Pulmonary artery endothelial cell (primary cell): ENCODE data around the gene ADAM23. TPM values are rescaled to one million over a fixed set of nuclear protein-coding genes. Genes with fewer than 3 reads are reported as not detected.
A peak's percentile ranks its signal among the peaks of the same experiment; 100 is the strongest.
"Not testable (repeated sequence)": the region's sequence is repeated elsewhere in the genome, so short reads cannot be mapped to it uniquely, and the experiment has no call there.

Source experiments
- DNase-seq: peaks from one replicate; pipeline ENCODE4 v3.0.0-alpha.2; 2011; ENCODE audit warnings: low read depth, low spot score
- total RNA-seq: library from RNA; depleted of rRNA; stranded (reverse); fragments of >200 nt; gene quantifications from 2 replicates; pipeline ENCODE4 v1.2.3, GENCODE V29; 2014

ADAM23 gene, protein sequence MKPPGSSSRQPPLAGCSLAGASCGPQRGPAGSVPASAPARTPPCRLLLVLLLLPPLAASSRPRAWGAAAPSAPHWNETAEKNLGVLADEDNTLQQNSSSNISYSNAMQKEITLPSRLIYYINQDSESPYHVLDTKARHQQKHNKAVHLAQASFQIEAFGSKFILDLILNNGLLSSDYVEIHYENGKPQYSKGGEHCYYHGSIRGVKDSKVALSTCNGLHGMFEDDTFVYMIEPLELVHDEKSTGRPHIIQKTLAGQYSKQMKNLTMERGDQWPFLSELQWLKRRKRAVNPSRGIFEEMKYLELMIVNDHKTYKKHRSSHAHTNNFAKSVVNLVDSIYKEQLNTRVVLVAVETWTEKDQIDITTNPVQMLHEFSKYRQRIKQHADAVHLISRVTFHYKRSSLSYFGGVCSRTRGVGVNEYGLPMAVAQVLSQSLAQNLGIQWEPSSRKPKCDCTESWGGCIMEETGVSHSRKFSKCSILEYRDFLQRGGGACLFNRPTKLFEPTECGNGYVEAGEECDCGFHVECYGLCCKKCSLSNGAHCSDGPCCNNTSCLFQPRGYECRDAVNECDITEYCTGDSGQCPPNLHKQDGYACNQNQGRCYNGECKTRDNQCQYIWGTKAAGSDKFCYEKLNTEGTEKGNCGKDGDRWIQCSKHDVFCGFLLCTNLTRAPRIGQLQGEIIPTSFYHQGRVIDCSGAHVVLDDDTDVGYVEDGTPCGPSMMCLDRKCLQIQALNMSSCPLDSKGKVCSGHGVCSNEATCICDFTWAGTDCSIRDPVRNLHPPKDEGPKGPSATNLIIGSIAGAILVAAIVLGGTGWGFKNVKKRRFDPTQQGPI
- 5.1 and 15.3 TPM in 2 replicates for total RNA-seq

- DNase-seq = no peak
Observed at GRCh38 chr2:206442833-206443734, at the start of gene ADAM23. ADAM23 (plus strand) TSS chr2:206443532; CDS start chr2:206443867, 335 bp downstream.

GRCh38 chr2:206396211-206396610 is 47.1 kb upstream of the ADAM23 start:
- DNase-seq = no peak

DNA sequence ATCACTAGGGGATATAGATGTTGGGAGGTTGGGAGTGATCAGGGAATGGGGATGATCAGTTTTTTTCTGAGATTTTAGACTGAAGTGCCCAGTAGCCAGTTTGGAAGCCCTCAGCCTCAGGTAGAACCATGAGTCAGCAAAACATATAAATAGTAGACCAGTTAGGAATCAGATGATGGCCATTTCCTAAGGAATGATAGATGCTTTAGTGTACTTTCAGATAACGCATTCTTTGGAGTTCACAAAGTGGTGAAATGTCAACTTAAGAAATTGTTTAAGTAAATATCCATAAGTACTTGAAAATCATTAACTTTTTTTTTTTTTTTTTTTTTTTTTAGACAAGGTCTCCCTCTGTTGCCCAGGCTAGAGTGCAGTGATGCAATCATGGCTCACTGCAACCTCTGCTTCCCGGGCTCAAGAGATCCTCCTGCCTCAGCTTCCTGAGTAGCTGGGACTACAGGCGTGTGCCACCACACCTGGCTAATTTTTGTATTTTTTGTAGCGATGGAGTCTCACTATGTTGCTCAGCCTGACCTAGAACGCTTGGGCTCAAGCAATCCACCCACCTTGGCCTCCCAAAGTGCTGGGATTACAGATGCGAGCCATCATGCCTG is 40.3 kb upstream of the ADAM23 start:
- not testable (repeated sequence) for DNase-seq

- DNase-seq = no peak
Observed at GRCh38 chr2:206408323-206409320, 34.7 kb upstream of the ADAM23 start.

- DNase-seq = no peak
Observed at GRCh38 chr2:206410714-206411113, 32.6 kb upstream of the ADAM23 start.

DNA sequence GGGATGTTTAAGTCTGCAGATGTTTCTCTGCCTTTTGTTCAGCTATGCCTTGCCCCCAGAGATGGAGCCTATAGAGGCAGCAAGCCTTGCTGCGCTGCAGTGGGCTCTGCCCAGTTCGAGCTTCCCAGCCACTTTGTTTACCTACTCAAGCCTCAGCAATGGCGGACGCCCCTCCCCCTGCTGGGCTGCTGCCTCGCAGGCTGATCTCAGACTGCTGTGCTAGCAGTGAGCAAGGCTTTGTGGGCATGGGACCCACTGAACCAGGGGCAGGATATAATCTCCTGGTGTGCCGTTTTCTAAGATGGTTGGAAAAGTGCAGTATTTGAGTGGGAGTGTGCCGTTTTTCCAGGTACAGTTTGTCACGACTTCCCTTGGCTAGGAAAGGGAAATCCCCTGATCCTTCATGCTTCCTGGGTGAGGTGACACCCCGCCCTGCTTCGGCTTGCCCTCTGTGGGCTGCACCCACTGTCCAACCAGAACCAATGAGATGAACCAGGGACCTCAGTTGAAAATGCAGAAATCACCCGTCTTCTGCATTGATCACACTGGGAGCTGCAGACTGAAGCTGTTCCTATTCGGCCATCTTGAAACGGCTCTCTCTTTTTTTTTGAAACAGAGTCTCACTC is 27.6 kb upstream of the ADAM23 start:
- no peak for DNase-seq

DNA sequence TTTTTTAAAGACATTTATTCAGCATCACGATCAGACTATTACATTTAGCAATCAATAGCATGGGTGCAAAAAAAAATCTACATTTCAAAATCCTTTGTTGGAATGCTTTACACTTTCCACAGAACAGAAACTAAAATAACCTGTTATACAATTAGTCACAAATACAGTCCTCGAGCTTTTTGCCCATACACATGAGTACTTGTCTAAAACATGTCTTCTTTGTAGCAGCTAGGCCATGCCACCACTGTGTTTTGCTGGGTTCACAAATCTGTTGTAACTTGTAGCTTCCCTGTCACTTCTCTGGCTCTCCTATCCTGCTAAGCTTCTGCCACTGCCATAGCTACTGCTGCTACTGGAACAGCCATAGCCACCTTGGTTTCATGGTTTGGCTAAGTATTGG is 24.4 kb upstream of the ADAM23 start:
- no peak for DNase-seq

DNA sequence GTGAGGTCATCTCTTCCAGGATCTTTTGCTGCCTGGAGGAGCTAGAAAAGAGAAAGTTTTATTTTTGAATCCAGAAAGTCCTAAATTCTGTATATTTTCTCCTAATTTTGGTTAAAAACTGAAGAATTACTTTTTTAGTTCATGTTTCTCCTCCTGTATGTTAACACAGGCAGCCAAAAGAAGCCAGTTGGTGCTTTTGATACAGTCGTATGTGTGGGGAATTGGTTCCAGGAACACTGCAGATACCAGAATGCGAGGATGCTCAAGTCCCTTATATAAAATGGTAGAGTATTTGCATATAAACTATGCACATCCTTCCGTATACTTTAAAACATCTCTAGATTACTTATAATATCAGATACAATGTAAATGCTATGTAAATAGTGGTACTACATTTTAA is 22.6 kb upstream of the ADAM23 start:
- no peak for DNase-seq

DNA sequence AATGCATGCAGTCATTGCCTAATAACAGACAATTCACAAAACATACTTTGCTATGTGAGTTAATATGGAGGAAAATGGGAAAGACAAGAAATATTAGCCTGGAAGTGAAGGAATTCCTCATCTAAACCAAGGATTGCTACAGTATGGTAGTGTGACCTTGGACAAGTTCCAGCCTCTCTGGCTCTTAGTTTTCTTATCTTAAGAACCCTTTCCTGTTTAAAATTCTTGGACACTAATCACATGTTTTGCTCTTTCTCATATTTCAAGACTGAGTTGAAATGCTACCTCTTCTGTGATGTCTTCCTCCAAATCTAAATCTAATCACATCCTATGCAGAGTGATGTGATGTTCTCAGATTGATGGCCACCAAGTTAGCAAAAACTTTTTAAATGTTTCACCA is 20.8 kb upstream of the ADAM23 start:
- peak; percentile 84 for DNase-seq

DNA sequence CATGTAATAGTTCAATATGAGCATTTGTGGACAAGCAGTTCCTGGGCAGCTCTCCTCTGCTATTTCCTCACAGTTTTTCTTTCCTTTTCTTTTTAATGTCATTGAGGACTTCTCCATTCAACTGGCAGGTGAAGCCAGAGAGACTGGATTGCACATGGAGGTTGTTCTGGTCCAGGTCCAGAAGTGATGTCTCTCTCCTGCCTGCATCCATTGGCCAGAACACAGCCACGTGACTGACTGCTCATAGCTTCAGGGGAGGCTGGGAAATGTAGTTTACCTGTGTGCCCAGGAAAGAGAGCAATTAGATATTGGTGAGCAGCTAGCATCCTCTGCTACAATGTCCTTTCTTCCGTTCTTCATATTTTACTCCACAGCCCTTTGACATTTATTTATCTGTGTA is 20.2 kb upstream of the ADAM23 start:
- no peak for DNase-seq

DNA sequence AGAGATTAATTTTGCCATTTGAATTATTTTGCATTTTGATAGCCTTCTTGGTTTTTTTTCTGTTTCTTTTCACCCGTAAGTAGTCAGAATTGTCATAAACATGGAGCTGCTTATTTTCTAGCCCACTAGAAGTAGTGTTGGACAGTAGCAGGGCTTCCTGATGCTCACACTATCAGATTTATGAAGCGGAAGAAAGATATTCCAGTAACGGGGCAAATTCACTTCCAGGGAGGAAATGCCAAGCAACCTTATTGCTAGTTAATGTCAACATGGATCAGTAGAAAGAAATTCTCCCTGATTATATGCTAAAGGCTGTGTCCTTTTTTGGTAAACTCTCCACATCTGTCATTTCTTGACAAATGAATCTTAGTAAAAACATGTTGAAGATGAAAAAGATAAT is 19.2 kb upstream of the ADAM23 start:
- peak; percentile 64 for DNase-seq

DNA sequence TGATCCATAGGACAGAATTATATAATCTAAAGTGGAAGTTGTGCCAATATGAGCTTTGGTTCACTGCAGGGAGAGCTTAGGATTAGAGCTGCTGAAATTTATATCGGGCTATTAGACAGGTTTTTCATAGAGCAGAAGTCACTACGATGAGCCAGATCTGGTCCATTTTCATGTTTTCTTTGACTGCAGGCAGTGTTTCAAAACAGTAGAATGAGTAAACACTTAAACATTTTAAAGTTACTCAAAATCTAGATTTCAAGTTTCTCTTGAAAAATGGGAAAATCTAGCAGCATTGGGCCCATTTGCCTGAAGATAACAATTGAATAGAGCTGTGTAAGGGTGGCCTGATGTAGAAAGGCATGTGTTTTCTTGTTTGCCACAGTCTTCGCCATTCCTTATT is 14.5 kb upstream of the ADAM23 start:
- DNase-seq = no peak

- no peak for DNase-seq
Observed at GRCh38 chr2:206430452-206430851, 12.9 kb upstream of the ADAM23 start.

GRCh38 chr2:206431439-206431838 is 11.9 kb upstream of the ADAM23 start:
- DNase-seq = no peak

- no peak for DNase-seq
Observed at GRCh38 chr2:206432193-206433082, 10.9 kb upstream of the ADAM23 start.

DNA sequence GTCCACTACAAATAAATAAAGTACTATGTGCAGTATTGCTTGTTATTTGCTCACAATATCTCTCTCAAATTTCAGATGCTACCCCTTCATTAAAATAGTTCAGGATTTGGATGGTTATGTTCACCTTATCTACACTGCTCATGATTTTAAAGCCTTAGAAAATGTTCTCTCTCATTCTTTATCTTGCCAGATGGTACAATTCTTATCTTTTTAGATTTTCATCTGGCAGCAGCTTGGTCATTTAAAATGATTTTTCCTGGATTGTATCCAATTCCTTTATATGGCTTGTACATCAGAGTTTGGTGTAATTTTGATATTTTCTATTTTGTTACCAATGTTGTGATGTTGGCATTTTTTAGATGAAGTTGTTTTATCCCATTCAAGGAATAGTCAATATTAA is 10.1 kb upstream of the ADAM23 start:
- no peak for DNase-seq

GRCh38 chr2:206433686-206434085 is 9.6 kb upstream of the ADAM23 start:
- no peak for DNase-seq

DNA sequence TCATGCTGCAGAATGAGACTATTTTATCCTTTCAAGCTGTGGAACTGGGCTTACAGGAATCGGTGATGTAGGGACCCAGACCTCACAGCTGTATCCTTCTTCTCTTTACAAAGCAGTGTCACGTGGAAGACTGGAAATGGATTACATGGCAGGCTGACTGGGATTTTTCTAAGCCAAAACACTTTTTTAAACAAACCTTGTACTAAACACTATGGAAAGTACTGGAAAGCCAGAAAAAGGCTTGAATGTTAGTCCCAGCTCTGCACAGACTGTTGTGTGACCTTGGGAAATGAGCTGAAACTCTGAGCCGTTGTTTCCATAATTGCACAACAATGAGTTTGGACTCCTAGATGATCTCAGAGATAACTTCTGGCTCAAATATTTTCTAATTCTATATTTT is 7.6 kb upstream of the ADAM23 start:
- peak; percentile 56 for DNase-seq
